A549 (cell line): ENCODE measurements around the gene RNF152.

Experiments
- CBX2 ChIP-seq: fragments of 200-600 bp; sonication (generic); IDR thresholded peaks from 2 replicates; pipeline ENCODE4 v1.6.1; 2016; ENCODE audit warnings: low read depth, mild to moderate bottlenecking, borderline replicate concordance
- ESRRA ChIP-seq: fragments of 150-350 bp; IDR thresholded peaks from 2 replicates; pipeline ENCODE4 v1.6.1; 2014; ENCODE audit warnings: mild to moderate bottlenecking, low read length, borderline replicate concordance
- HDAC2 ChIP-seq: fragments of 200-600 bp; sonication (generic); IDR thresholded peaks from 2 replicates; pipeline ENCODE4 v1.6.1; 2016
- JUNB ChIP-seq: fragments of >200 bp; sonication (Bioruptor Twin); formaldehyde crosslinking; IDR thresholded peaks from 2 replicates; pipeline ENCODE4 v1.6.1; 2016
- MAZ ChIP-seq: fragments of 150-350 bp; IDR thresholded peaks from 2 replicates; pipeline ENCODE4 v1.6.1; 2014; ENCODE audit warnings: antibody characterized with exemption, low read depth, low read length, borderline replicate concordance
- POLR2A ChIP-seq: IDR thresholded peaks from 2 replicates; pipeline ENCODE4 v1.6.1; 2012; ENCODE audit warnings: mild to moderate bottlenecking, low read length
- POLR2AphosphoS2 ChIP-seq: conservative IDR thresholded peaks from 2 replicates; pipeline ENCODE4 v1.6.1; 2012; ENCODE audit warnings: low read length, improper control_type of control experiment, inconsistent platforms
- TP53 ChIP-seq: fragments of 250-450 bp; sonication (Bioruptor Pico); IDR thresholded peaks from 2 replicates; pipeline ENCODE4 v1.5.0; 2021; ENCODE audit warnings: mild to moderate bottlenecking, moderate library complexity
- TF ChIP-seq, protein P1 (sequence below): IDR thresholded peaks from 2 replicates; pipeline ENCODE4 v1.6.1; 2012; ENCODE audit warnings: low read depth, borderline replicate concordance
- TF ChIP-seq, protein P2 (sequence below): fragments of >200 bp; sonication (Bioruptor Twin); formaldehyde crosslinking; IDR thresholded peaks from 3 replicates; pipeline ENCODE4 v1.5.1; 2016

DNA sequence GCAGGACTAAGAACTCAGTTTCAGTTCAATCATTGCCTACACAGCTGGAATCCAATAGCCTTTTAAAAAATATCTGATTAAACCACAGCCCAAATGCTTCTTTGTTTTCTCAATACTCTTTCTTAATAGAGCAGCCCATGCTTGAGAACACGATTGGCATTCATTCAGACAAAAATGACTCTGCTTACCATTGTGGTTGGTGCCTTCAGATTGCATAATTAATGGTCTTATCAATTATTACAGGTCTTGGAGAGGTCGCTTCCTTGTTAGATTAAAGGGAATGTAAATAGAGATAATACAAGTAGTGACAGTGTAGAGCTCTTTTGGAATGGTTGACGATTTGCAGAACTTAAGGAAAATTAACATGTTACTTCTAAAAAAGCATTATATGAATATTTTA, 107.2 kb downstream of the RNF152 start:
- TF ChIP-seq, protein P1, sequence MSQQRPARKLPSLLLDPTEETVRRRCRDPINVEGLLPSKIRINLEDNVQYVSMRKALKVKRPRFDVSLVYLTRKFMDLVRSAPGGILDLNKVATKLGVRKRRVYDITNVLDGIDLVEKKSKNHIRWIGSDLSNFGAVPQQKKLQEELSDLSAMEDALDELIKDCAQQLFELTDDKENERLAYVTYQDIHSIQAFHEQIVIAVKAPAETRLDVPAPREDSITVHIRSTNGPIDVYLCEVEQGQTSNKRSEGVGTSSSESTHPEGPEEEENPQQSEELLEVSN = no peak
- TF ChIP-seq POLR2AphosphoS2 (no peak), MAZ (no peak), CBX2 (no peak), TP53 (CRISPR knock-in tag) (no peak), HDAC2 (no peak), JUNB (no peak), ESRRA (no peak), POLR2A (no peak)
- TF ChIP-seq, protein P2, sequence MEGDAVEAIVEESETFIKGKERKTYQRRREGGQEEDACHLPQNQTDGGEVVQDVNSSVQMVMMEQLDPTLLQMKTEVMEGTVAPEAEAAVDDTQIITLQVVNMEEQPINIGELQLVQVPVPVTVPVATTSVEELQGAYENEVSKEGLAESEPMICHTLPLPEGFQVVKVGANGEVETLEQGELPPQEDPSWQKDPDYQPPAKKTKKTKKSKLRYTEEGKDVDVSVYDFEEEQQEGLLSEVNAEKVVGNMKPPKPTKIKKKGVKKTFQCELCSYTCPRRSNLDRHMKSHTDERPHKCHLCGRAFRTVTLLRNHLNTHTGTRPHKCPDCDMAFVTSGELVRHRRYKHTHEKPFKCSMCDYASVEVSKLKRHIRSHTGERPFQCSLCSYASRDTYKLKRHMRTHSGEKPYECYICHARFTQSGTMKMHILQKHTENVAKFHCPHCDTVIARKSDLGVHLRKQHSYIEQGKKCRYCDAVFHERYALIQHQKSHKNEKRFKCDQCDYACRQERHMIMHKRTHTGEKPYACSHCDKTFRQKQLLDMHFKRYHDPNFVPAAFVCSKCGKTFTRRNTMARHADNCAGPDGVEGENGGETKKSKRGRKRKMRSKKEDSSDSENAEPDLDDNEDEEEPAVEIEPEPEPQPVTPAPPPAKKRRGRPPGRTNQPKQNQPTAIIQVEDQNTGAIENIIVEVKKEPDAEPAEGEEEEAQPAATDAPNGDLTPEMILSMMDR = no peak
